ENCODE data around the gene TMEM131. TPM values are rescaled to one million over a fixed set of nuclear protein-coding genes. Genes with fewer than 3 reads are reported as not detected.

TMEM131 gene
- total RNA-seq, 6 donors from 2014 or later = 30.5 to 67.5 (median 39.7) TPM

DNA sequence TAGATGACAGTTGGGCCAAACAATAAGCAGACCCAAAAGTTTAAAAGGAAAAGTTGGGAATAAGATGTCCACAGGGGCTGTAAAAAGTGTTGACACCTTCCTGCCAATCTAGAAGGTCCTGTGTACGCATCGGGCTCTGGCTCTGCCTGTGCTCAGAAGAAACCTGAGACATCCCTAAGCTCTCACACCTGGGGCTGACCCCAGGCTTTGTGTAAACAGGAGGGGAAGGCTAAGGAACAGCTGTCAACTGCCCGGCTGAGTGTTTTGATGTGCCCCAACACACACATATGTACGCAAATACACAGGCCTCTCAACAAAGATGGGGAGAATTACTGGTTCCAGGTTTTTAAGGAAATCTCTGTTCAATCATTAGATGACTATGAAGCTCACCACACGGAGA, 59.5 kb downstream of the TMEM131 start:
- H3K4me1 ChIP-seq = peaks cover 18 to 33% (median 25%) of the 10 kb centered on the region in 4 donors
- WGBS, 2 donors = 53 to 59% methylated on average over 4 to 5 of the region's 5 CpGs
- ATAC-seq (ENCODE audit: low FRiP score in 2 of 2) = peak in 1 of 2 donors; percentile 30

DNA sequence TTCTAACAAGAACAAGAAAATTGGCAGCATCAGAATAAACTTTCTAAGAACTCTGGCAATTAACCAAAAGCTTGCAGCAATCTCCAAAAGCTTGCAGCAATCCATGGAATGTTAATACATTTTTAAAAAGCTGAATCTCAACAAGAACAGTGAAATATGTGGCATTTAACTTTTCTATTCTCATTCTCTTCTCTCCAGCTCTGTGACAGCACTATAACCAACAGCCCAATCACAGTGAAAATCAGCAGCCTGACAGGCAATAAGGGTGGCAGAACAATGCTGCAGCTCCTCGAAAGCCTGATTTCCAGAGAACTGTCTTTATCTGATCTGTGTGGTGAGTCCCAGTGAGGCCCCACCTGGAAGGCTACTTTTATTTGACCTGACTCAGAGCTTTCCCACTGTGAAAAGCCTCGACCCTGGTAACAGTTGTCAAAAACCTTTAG, 60.0 kb downstream of the TMEM131 start:
- Histone ChIP-seq H3K27me3 (no peaks in the 10 kb centered on the region), H3K36me3 (no peaks in the 10 kb centered on the region), H3K27ac (no peak overlapping the region), H3K4me3 (no peak overlapping the region), H3K9me3 (no peaks in the 10 kb centered on the region), H3K4me1 (peaks cover 18 to 36% (median 28%) of the 10 kb centered on the region in 4 donors)
- DNase-seq (no peak), ATAC-seq (ENCODE audit: low FRiP score in 2 of 2) (peak in 1 of 2 donors; percentile 21)
- 31 to 35% methylated on average over 2 of the region's 2 CpGs for WGBS, 2 donors
- no peak for TF ChIP-seq POLR2A (IDR thresholded peaks at IDR 0.05)
- TF ChIP-seq POLR2AphosphoS5 (IDR thresholded peaks at IDR 0.05) = no peak
- no peak for TF ChIP-seq EP300 (IDR thresholded peaks at IDR 0.05)
- no peak for TF ChIP-seq CTCF (IDR thresholded peaks at IDR 0.05)

More for the DNA sequence above, 59.5 kb downstream of the TMEM131 start:
- Histone ChIP-seq H3K9me3 (no peaks in the 10 kb centered on the region), H3K36me3 (no peaks in the 10 kb centered on the region), H3K4me3 (no peak overlapping the region), H3K27me3 (no peaks in the 10 kb centered on the region), H3K27ac (no peak overlapping the region)
- TF ChIP-seq POLR2A (IDR thresholded peaks at IDR 0.05) (no peak), CTCF (IDR thresholded peaks at IDR 0.05) (no peak), POLR2AphosphoS5 (IDR thresholded peaks at IDR 0.05) (no peak), EP300 (IDR thresholded peaks at IDR 0.05) (no peak)
- no peak for DNase-seq

DNA sequence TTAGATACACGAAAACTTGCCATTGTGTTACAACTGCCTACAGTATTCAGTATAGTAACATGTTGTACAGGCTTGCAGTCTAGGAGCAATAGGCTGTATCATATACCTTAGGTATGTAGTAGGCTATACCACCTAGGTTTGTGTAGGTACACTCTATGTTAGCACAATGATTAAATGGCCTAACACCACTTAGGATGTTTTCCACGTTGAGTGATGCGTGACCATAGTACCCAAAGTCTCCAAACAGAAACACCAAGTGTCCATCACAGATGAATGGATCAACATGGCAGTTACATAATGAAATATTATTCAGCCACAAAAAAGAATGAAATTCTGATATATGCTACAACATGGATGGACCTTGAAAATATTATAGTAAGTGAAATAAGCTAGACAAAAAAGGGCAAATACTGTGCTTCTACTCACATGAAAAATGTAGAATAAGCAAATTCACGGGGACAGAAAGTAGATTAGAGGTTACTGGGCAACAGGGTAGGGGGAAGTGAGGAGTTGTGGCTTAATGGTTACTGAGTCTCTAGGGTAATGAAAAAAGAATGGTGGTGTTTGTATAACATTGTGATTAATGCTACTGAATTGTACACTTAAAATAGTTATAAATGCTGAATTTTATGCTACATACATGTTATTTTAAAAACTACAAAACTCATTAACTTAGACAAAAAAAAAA, 62.6 kb downstream of the TMEM131 start:
- ATAC-seq (ENCODE audit: low FRiP score in 2 of 2) = peak in 1 of 2 donors; percentile 37
- WGBS, 2 donors = 83 to 91% methylated on average over 4 of the region's 4 CpGs

GRCh38 chr2:97931858-97932225, 63.9 kb downstream of the TMEM131 start:
- no peak for ATAC-seq (ENCODE audit: low FRiP score in 2 of 2)
- Histone ChIP-seq H3K36me3 (no peaks in the 10 kb centered on the region), H3K4me3 (no peak overlapping the region), H3K9me3 (no peaks in the 10 kb centered on the region), H3K27me3 (no peaks in the 10 kb centered on the region), H3K27ac (peak overlapping the region in 1 of 4 donors; percentile 46), H3K4me1 (peaks cover 20 to 51% (median 35%) of the 10 kb centered on the region in 4 donors)
- DNase-seq = no peak
- no peak for TF ChIP-seq POLR2A (IDR thresholded peaks at IDR 0.05)
- TF ChIP-seq POLR2AphosphoS5 (IDR thresholded peaks at IDR 0.05) = no peak
- TF ChIP-seq EP300 (IDR thresholded peaks at IDR 0.05) = no peak
- TF ChIP-seq CTCF (IDR thresholded peaks at IDR 0.05) = no peak

More for the DNA sequence above, 62.6 kb downstream of the TMEM131 start:
- H3K27me3 ChIP-seq = no peaks in the 10 kb centered on the region
- no peak for DNase-seq
- no peaks in the 10 kb centered on the region for H3K9me3 ChIP-seq
- no peak overlapping the region for H3K27ac ChIP-seq
- TF ChIP-seq POLR2AphosphoS5 (IDR thresholded peaks at IDR 0.05) (no peak), EP300 (IDR thresholded peaks at IDR 0.05) (no peak), CTCF (IDR thresholded peaks at IDR 0.05) (no peak), POLR2A (IDR thresholded peaks at IDR 0.05) (no peak)
- H3K36me3 ChIP-seq = no peaks in the 10 kb centered on the region
- H3K4me3 ChIP-seq = no peak overlapping the region
- peaks cover 20 to 51% (median 37%) of the 10 kb centered on the region in 4 donors for H3K4me1 ChIP-seq

Data from upper lobe of left lung (tissue), 6 donors.